A549 treated with ZK216348 at 1 μM for 4 hours (cell line): Measurements from ENCODE around the gene CIROP. TPM values are rescaled to one million over a fixed set of nuclear protein-coding genes. Genes with fewer than 3 reads are reported as not detected.

Source experiments
- total RNA-seq: library from RNA; stranded (reverse); fragments of 200-300 nt; extraction: Qiagen RNA extraction; gene quantifications from 5 replicates; pipeline ENCODE4 v1.2.3, GENCODE V29; 2022; ENCODE audit warnings: low read depth

The CIROP gene, protein sequence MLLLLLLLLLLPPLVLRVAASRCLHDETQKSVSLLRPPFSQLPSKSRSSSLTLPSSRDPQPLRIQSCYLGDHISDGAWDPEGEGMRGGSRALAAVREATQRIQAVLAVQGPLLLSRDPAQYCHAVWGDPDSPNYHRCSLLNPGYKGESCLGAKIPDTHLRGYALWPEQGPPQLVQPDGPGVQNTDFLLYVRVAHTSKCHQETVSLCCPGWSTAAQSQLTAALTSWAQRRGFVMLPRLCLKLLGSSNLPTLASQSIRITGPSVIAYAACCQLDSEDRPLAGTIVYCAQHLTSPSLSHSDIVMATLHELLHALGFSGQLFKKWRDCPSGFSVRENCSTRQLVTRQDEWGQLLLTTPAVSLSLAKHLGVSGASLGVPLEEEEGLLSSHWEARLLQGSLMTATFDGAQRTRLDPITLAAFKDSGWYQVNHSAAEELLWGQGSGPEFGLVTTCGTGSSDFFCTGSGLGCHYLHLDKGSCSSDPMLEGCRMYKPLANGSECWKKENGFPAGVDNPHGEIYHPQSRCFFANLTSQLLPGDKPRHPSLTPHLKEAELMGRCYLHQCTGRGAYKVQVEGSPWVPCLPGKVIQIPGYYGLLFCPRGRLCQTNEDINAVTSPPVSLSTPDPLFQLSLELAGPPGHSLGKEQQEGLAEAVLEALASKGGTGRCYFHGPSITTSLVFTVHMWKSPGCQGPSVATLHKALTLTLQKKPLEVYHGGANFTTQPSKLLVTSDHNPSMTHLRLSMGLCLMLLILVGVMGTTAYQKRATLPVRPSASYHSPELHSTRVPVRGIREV
- not detected in 5 replicates for total RNA-seq

DNA sequence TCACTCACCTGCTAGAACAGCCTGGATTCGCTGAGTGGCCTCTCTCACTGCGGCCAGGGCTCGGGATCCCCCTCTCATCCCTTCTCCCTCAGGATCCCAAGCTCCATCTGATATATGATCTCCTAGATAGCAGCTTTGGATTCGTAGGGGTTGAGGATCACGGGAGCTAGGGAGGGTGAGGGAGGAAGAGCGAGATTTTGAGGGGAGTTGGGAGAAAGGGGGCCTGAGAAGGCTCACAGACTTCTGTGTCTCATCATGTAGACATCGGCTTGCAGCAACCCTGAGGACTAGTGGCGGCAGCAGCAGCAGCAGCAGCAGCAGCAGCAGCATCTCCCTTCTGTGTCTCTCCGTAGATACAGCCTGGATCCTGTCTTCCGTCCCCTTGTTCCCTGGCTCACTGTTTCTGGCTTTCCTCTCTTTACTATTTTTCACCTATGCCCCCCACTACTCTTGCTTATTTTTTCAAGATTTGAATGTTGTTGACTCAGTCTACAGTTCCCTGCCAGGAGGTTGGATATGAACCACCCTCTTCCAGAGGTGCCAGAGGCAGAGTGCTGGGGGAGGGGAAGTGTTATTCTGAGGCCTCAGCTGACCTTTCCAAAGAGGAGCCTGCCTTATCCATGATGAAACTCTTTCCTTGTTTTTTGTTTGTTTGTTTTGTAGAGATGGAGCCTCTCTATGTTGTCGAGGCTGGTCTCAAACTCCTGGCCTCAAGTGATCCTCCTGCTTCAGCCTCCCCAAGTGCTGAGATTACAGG is at the start of gene CIROP:
Gene CIROP, minus strand, starts transcription at position 399 of the 757 bp plus-strand sequence. Its CDS starts 69 bp downstream, at position 330.

DNA sequence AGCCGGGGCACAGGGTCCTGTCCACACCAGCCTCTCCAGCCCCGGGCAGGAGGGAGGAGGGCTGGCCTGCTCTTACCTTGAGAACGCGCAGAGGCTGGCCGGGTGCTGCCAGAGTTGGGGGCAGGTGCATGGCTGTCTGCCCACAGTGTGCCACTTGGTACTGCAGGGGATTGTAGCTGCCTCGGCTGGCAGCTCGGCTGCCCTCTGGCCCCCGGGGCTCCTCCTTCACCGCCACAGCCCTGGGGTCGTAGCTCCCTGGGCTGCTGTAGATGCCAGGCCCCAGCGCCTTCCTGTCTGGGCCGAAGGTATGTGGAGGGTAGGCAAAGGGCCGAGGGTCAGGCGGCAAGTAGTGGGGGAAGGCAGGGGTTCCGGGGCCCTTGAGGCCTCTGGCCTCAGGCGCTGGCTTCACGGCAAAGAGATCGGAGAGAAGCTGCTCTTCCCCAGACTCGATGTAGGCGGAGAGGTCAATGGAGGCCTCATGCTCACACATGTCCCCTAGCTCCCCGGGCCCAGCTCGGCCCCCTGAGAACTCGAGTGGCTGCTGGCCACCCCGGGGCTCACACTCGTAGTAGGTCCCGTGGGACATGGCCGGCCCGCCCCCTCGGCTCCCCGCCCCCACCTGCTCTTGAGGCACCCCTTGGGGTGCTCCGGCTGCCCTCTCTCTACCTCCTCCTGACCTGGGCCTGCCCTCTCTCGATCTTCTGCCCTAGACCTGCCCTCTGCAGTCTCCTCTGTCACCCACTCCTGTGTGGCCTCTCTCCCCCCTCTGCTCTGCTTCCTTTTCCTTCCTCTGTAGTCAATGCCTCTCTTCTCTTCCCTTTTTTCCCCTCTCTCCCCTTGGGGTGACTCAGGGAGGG is 13.9 kb upstream of the CIROP start, which contains the start of gene CEBPE:
Gene CEBPE, minus strand, starts transcription at position 750 of the 857 bp plus-strand sequence. Its CDS starts 164 bp downstream, at position 586.

DNA sequence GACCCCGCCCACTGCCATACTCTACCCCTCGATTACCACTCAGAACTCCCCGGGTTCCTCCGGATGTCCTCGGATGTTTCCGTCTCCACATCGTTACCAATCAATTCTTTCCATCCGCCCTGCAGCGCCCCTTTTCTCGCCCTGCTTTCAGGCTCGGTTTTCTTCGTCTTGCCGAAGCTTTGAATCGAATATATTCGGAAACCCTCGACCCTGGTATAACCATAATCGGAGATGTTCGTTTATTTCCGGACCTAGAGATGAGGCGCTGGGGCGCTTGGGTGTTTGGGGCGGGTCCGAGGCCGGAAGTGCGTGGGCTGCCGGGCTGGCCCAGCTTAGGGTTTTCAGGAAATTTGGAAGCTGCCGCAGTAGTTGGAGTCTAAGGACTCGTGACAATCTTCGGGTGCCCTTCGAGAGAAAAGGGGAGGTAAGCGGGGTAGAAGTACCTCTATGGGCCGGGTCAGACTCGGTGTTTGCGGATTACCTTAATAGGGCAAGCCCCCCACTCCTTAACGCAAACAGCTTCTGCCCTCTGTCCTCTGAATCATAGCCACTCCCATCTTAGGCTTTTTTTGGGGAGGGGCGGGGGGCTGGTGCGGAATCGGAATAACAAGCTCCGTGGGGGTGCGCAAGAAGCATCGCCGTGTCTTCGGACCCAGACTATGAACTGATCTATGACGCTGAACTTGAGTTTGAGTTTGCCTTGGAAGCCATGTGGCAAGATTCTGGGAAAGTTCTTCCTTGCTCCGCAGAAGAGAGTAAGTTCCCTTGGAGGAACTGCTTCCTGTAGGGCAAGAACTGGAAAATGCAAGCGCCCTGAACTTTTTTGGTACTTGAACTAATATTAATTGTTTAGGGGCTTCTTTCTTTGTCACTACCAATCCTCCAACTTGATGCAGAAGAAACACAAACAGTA is 9.3 kb downstream of the CIROP start, which contains the start of gene C14orf119:
Gene C14orf119, plus strand, starts transcription at position 310 of the 913 bp plus-strand sequence. CDS start 2,154 bp downstream, outside the sequence.

DNA sequence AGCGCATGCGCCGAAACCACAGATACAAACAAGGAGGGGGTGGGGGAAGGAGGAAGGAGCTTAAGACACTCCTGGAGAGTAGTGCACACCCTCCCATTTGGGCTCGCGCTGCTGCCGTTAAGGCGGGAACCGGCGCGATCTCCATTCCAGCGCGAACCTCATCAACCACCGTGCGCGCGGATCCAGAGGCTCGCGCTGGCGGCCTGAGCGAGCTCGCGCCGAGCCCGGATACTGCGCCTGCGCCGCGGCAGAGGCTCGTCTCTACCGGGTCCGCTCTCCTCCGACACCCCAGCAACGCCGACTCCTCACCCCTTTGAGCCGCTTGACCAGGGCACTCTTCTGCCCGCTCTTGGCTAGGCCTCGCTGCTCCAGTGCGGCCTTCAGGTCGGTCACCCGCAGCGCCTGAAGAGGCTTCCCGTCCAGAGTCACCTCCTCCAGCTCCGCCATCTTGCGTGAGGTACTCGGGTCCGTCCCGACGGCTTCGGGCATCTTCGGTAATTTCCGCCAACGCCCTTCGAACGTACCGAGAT is 10.1 kb downstream of the CIROP start, which contains the start of gene ACIN1:
Gene ACIN1, minus strand, starts transcription at position 471 of the 530 bp plus-strand sequence. Its CDS starts 24 bp downstream, at position 447.

DNA sequence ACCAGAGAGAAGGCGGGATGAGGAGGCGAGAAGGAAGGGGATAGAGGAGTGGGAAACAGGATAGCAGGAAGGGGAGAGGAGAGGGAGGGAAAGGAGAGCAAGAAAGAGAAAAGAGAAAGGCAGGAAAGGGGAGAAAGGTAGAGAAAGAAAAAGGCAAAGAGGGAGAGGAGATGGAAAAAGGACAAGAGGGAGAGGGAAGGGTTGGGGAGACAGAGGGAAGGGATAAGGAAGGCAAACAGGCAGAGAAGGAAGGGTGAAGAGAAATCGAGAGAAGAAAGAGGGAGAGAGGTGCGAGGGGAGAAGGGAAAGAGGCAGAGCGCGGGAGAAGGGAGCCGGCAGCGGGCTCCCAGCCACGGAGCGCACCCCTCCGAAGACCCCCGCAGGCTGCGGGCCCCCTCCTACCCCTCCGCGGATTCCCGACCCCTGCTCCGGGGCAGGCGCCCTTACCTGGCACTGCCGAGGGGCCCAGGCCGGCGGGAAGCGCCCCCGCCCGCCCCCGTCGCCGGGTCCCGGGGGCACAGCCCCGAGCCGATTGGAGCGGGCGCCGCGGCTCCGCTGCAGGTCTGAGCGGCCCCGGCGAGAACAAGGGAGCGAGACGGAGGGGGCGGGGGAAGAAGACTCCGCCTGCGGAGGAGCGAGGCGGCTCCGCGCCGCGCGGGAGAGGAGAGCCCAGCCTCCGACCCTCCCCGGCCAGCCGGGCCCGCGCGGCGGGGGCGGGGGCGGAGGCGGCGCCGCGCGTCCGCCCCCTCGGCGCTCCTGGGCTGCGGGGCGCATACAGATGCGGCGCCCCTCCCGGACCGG is 47.6 kb downstream of the CIROP start, which contains the start of gene CDH24:
Gene CDH24, minus strand, starts transcription at position 565 of the 801 bp plus-strand sequence. CDS start 1,787 bp downstream, outside the sequence.

Other genes starting within 250 kb of the CIROP start
- 47.8 to 93.1 TPM (median 76.8 TPM) in 5 replicates for gene LRP10, start 233.2 kb downstream of the CIROP start, total RNA-seq
- gene REM2, start 221.8 kb downstream of the CIROP start, total RNA-seq, result 0.26 to 0.67 TPM (median 0.33 TPM) in 5 replicates
- 48.9 to 66.4 TPM (median 62.5 TPM) in 5 replicates for gene RBM23, start 185.8 kb downstream of the CIROP start, total RNA-seq
- 98.4 to 196 TPM (median 116 TPM) in 5 replicates for gene PRMT5, start 175.6 kb downstream of the CIROP start, total RNA-seq
- 32.7 to 38.7 TPM (median 37.1 TPM) in 5 replicates for gene HAUS4, start 147.9 kb downstream of the CIROP start, total RNA-seq
- 33.6 to 42.2 TPM (median 39.4 TPM) in 5 replicates for gene AJUBA, start 122.4 kb downstream of the CIROP start, total RNA-seq
- 2.7 to 4.4 TPM (median 3.3 TPM) in 5 replicates for gene C14orf93, start 94.8 kb downstream of the CIROP start, total RNA-seq
- gene PSMB5, start 70.1 kb downstream of the CIROP start, total RNA-seq, result 269 to 342 TPM (median 304 TPM) in 5 replicates
- not detected in 5 replicates for gene PSMB11, start 62.8 kb downstream of the CIROP start, total RNA-seq
- 2.0 to 5.3 TPM (median 5.0 TPM) in 5 replicates for gene CDH24, start 47.5 kb downstream of the CIROP start, total RNA-seq
- gene ACIN1, start 9.9 kb downstream of the CIROP start, total RNA-seq, result 101 to 111 TPM (median 107 TPM) in 5 replicates
- 84.6 to 107 TPM (median 101 TPM) in 5 replicates for gene C14orf119, start 9.5 kb downstream of the CIROP start, total RNA-seq
- gene CEBPE, start 14.3 kb upstream of the CIROP start, total RNA-seq, result 0.12 TPM in 1 of 5 replicates, not detected in the others
- 0.73 to 1.9 TPM (median 1.4 TPM) in 5 replicates for gene SLC7A8, start 78.7 kb upstream of the CIROP start, total RNA-seq
- gene RNF212B, start 132.9 kb upstream of the CIROP start, total RNA-seq, result not detected in 5 replicates
- 5.7 to 9.9 TPM (median 9.2 TPM) in 5 replicates for gene HOMEZ, start 181.1 kb upstream of the CIROP start, total RNA-seq
- gene PPP1R3E, start 197.9 kb upstream of the CIROP start, total RNA-seq, result 3.0 to 5.3 TPM (median 3.6 TPM) in 5 replicates
- gene BCL2L2, start 201.8 kb upstream of the CIROP start, total RNA-seq, result 15.2 to 23.4 TPM (median 20.0 TPM) in 5 replicates
- 138 to 165 TPM (median 160 TPM) in 5 replicates for gene PABPN1, start 216.5 kb upstream of the CIROP start, total RNA-seq
- 5.4 to 8.1 TPM (median 6.9 TPM) in 5 replicates for gene SLC22A17, start 247.9 kb upstream of the CIROP start, total RNA-seq